Ovary (tissue), 9 donors: ENCODE measurements around the gene ELMOD3. TPM values are rescaled to one million over a fixed set of nuclear protein-coding genes. Genes with fewer than 3 reads are reported as not detected.

Experiments
- DNase-seq, 5 donors: peaks; one replicate each; pipeline ENCODE4 v3.0.0-alpha.2; 2019 to 2020
- H3K27ac ChIP-seq, 2 donors: fragments of 200-600 bp; one replicate each; pipeline versions ENCODE4 v1.5.1 to v1.8.0; 2019 to 2022
- H3K27me3 ChIP-seq: fragments of 200-600 bp; one replicate; pipeline ENCODE4 v1.8.0; 2022
- H3K36me3 ChIP-seq: fragments of 200-600 bp; sonication (generic); one replicate; pipeline ENCODE4 v1.5.1; 2019
- H3K4me1 ChIP-seq: one replicate; pipeline ENCODE4 v1.8.1; 2013; ENCODE audit warnings: mild to moderate bottlenecking, moderate library complexity; ENCODE audit not compliant: insufficient read depth
- H3K4me3 ChIP-seq: fragments of 200-600 bp; sonication (generic); one replicate; pipeline ENCODE4 v1.5.1; 2017
- H3K9me3 ChIP-seq, 2 donors: fragments of 200-600 bp in 1 of 2; sonication (generic) in 1 of 2; one replicate each; pipeline versions ENCODE4 v1.5.1 to v1.8.1; 2013 to 2019; ENCODE audit warnings: mild to moderate bottlenecking in 1 of 2, moderate library complexity in 1 of 2
- CTCF ChIP-seq, 3 donors: fragments of 450-650 bp in 2 of 3; fragments of 200-600 bp in 1 of 3; IDR thresholded peaks; one replicate each; pipeline versions ENCODE4 v1.5.1 to v1.8.0; 2016 to 2022; ENCODE audit warnings: antibody characterized with exemption in 3 of 3, mild to moderate bottlenecking in 1 of 3
- EP300 ChIP-seq: sonication (generic); formaldehyde crosslinking; IDR thresholded peaks from one replicate; pipeline ENCODE4 v1.6.1; 2017; ENCODE audit warnings: antibody characterized with exemption
- POLR2A ChIP-seq: fragments of 450-650 bp; IDR thresholded peaks from one replicate; pipeline ENCODE4 v1.6.1; 2017; ENCODE audit warnings: antibody characterized with exemption, mild to moderate bottlenecking, moderate library complexity
- WGBS, 3 donors: extraction: QIAGEN DNeasy Blood & Tissue Kit in 1 of 3; methylation state at CpG; one replicate each; pipeline versions ENCODE4 v1.1.5 to v1.1.7; 2013 to 2017; 5-methylcytosine and 5-hydroxymethylcytosine counted together
- intact Hi-C, 4 donors: fragments of 100-400 bp; cut with DNase I; formaldehyde crosslinking; loops; one replicate each; pipeline versions ENCODE4 v1.11.0 to v1.15.1; 2022 to 2023
- polyA plus RNA-seq, 2 donors: library from polyadenylated mRNA; stranded (reverse); fragments of 200-250 nt in 1 of 2; fragments of 350-450 nt in 1 of 2; fragmentation: Illumina TruSeq in 1 of 2; extraction: RNeasy Lipid Tissue Mini Kit (QIAGEN cat#74804) in 1 of 2; gene quantifications; one replicate each; pipeline ENCODE4 v1.2.3, GENCODE V29; 2013 to 2014
- total RNA-seq, 7 donors: library from RNA; depleted of rRNA in 2 of 7; stranded (reverse); fragments of >200 nt in 2 of 7; fragmentation: NEBNext Ultra II Directional in 3 of 7; extraction: Animal tissue kit (Norgen Biotek cat#: 25700) in 3 of 7; gene quantifications; one replicate each; pipeline versions ENCODE4 v1.1.0 to v1.2.4, GENCODE V29; 2016 to 2023
- donor health status: DM: no; HTN: no; CAD: no; lungs with moderate emphysema.
- donor health status: DM: no; HTN: no; CAD: no.
- donor health status: Bipolar disorder and iron deficiency.
- donor health status: DM: yes; HTN: yes; CAD: no.
- donor health status: DM: no; HTN: no; CAD: no.
- donor health status: DM: yes; HTN: yes; CAD: no.

Gene ELMOD3
- total and polyA plus RNA-seq, 9 donors = 13.0 to 23.0 (median 17.3) TPM

GRCh38 chr2:85396531-85397470 is 42.2 kb downstream of the ELMOD3 start:
- no peaks in the 10 kb centered on the region for H3K9me3 ChIP-seq
- DNase-seq = no peak
- TF ChIP-seq POLR2A (no peak), EP300 (no peak), CTCF (IDR thresholded peaks at IDR 0.05) (no peak)
- WGBS, 3 donors = 34 to 42% (median 41%) methylated on average over 5 of the region's 5 CpGs
- H3K27me3 ChIP-seq = no peaks in the 10 kb centered on the region
- no peaks in the 10 kb centered on the region for H3K36me3 ChIP-seq
- intact Hi-C loops = no loop called here
- no peak overlapping the region for H3K4me3 ChIP-seq
- H3K27ac ChIP-seq = peak overlapping the region in 1 of 2 donors; percentile 57
- H3K4me1 ChIP-seq = peaks cover 4% of the 10 kb centered on the region

GRCh38 chr2:85397925-85398331 is 43.4 kb downstream of the ELMOD3 start:
- 73 to 77% (median 74%) methylated on average over 4 of the region's 4 CpGs for WGBS, 3 donors
- peaks cover 4% of the 10 kb centered on the region for H3K4me1 ChIP-seq
- no peak overlapping the region for H3K4me3 ChIP-seq
- intact Hi-C loops = no loop called here
- no peak for TF ChIP-seq POLR2A
- no peak for TF ChIP-seq CTCF (IDR thresholded peaks at IDR 0.05)
- TF ChIP-seq EP300 = no peak
- no peak overlapping the region for H3K27ac ChIP-seq
- H3K36me3 ChIP-seq = no peaks in the 10 kb centered on the region
- no peaks in the 10 kb centered on the region for H3K27me3 ChIP-seq
- DNase-seq = peak in 1 of 5 donors; percentile 22
- H3K9me3 ChIP-seq = no peaks in the 10 kb centered on the region

DNA sequence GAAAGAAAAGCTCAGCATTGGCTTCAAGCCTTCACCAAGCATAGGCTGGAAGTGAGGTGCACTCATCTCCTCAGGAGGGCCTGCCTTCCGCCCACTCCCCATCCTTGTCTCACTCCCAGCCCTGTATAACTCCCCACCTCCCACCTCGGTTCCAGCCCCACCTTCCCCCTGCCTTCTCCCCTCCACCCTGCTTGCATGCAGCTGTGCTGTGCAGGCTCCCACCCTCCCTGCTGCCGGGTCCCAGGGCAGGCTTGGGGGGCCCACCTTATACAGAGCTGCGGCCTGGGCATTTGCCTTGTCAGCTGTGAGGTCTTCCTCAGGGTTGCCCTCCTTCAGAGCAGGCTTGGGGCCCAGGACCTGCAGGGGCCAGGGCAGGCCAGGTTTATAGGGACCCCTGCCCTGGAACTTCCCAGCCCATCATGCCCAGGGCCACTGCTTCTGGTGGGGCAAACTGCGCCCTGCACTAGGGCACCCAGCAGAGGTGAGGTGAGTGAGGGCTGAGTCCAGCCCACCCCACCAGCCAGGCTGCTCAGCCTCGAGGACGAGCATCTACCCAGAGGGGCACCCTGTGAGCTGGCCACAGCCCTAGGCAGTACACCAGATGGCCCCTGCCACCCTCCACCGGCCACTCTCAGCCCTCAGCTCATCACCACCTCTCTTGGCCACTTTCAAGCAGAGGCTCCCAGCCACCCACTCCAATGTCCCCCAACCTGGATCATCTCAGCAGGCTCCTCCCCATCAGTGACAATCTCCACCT is 44.0 kb downstream of the ELMOD3 start:
- WGBS, 3 donors = 87 to 91% (median 89%) methylated on average over 8 of the region's 8 CpGs
- Histone ChIP-seq H3K9me3 (no peaks in the 10 kb centered on the region), H3K4me3 (no peak overlapping the region), H3K27me3 (no peaks in the 10 kb centered on the region), H3K36me3 (no peaks in the 10 kb centered on the region), H3K4me1 (peaks cover 4% of the 10 kb centered on the region), H3K27ac (no peak overlapping the region)
- TF ChIP-seq EP300 = no peak
- no peak for TF ChIP-seq POLR2A
- DNase-seq = peak in 1 of 5 donors; percentile 26
- intact Hi-C loops = no loop called here

DNA sequence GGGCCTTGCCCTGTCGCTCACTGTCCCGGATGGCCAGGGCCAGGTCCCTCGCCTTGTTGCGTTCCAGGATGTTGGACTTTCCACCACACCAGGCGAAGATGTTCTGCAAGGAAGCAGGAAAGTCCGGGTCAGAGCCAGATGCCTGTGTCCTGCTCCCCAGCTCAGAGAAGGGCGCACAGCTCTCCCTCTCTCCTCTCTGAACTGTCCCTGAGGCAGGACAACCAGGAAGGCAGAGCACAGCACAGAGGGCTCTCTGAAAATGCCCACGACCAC is 44.5 kb downstream of the ELMOD3 start:
- H3K9me3 ChIP-seq = no peaks in the 10 kb centered on the region
- WGBS, 3 donors = 90 to 93% (median 92%) methylated on average over 8 of the region's 8 CpGs
- H3K27ac ChIP-seq = no peak overlapping the region
- H3K4me3 ChIP-seq = no peak overlapping the region
- TF ChIP-seq EP300 = no peak
- TF ChIP-seq CTCF (IDR thresholded peaks at IDR 0.05) = no peak
- no peak for TF ChIP-seq POLR2A
- intact Hi-C loops = no loop called here
- peaks cover 4% of the 10 kb centered on the region for H3K4me1 ChIP-seq
- no peaks in the 10 kb centered on the region for H3K27me3 ChIP-seq
- DNase-seq = no peak
- H3K36me3 ChIP-seq = no peaks in the 10 kb centered on the region

DNA sequence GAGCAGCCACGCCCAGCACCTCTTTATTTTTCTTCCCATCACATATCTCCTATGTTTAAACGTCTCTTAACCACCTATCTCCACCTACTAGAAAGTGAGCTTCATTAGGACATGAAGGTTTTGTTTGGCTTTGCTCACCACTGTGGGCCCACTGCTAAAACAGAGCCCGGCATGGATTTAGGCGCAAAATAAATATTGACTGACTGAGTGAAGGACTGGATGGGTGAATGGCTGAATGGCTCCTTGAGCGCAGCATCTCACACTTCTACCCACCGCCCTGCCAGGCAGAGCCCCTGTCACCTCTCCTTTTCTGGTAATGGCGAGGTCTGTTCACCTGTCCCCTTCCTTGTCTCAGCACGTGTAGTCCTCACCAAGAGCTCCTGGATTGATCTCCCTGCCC is 45.5 kb downstream of the ELMOD3 start:
- intact Hi-C loops = no loop called here
- Histone ChIP-seq H3K4me3 (no peak overlapping the region), H3K4me1 (peaks cover 4% of the 10 kb centered on the region), H3K36me3 (no peaks in the 10 kb centered on the region), H3K27ac (no peak overlapping the region), H3K27me3 (no peaks in the 10 kb centered on the region), H3K9me3 (no peaks in the 10 kb centered on the region)
- WGBS, 3 donors = 93 to 95% (median 93%) methylated on average over 8 of the region's 8 CpGs
- TF ChIP-seq CTCF (IDR thresholded peaks at IDR 0.05) = no peak
- no peak for TF ChIP-seq POLR2A
- TF ChIP-seq EP300 = no peak
- no peak for DNase-seq
